ENCODE measurements around the gene MCM6. TPM values are rescaled to one million over a fixed set of nuclear protein-coding genes. Genes with fewer than 3 reads are reported as not detected.

Gene MCM6
- total RNA-seq, 1 experiment from 2014 or later: 84.8 TPM

GRCh38 chr2:135909976-135910375, 33.7 kb upstream of the MCM6 start (continued):
- TF ChIP-seq, protein P1, sequence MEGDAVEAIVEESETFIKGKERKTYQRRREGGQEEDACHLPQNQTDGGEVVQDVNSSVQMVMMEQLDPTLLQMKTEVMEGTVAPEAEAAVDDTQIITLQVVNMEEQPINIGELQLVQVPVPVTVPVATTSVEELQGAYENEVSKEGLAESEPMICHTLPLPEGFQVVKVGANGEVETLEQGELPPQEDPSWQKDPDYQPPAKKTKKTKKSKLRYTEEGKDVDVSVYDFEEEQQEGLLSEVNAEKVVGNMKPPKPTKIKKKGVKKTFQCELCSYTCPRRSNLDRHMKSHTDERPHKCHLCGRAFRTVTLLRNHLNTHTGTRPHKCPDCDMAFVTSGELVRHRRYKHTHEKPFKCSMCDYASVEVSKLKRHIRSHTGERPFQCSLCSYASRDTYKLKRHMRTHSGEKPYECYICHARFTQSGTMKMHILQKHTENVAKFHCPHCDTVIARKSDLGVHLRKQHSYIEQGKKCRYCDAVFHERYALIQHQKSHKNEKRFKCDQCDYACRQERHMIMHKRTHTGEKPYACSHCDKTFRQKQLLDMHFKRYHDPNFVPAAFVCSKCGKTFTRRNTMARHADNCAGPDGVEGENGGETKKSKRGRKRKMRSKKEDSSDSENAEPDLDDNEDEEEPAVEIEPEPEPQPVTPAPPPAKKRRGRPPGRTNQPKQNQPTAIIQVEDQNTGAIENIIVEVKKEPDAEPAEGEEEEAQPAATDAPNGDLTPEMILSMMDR (IDR thresholded peaks at IDR 0.05 in 2 of 3, conservative IDR thresholded peaks at IDR 0.05 in 1 of 3; ENCODE audit: borderline replicate concordance in 1 of 3, insufficient read depth in 1 of 3, low read depth in 2 of 3, low read length in 2 of 3): no peak
- TF ChIP-seq CEBPB (IDR thresholded peaks at IDR 0.05; ENCODE audit: low read depth): no peak
- TF ChIP-seq, protein P2, sequence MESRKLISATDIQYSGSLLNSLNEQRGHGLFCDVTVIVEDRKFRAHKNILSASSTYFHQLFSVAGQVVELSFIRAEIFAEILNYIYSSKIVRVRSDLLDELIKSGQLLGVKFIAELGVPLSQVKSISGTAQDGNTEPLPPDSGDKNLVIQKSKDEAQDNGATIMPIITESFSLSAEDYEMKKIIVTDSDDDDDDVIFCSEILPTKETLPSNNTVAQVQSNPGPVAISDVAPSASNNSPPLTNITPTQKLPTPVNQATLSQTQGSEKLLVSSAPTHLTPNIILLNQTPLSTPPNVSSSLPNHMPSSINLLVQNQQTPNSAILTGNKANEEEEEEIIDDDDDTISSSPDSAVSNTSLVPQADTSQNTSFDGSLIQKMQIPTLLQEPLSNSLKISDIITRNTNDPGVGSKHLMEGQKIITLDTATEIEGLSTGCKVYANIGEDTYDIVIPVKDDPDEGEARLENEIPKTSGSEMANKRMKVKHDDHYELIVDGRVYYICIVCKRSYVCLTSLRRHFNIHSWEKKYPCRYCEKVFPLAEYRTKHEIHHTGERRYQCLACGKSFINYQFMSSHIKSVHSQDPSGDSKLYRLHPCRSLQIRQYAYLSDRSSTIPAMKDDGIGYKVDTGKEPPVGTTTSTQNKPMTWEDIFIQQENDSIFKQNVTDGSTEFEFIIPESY (IDR thresholded peaks at IDR 0.05; ENCODE audit: extremely low read depth, insufficient replicate concordance, low read length): no peak
- TF ChIP-seq MAX (IDR thresholded peaks at IDR 0.05): no peak
- TF ChIP-seq, protein P3, sequence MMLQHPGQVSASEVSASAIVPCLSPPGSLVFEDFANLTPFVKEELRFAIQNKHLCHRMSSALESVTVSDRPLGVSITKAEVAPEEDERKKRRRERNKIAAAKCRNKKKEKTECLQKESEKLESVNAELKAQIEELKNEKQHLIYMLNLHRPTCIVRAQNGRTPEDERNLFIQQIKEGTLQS (IDR thresholded peaks at IDR 0.05): no peak
- no peak for TF ChIP-seq ELF1 (IDR thresholded peaks at IDR 0.05; ENCODE audit: borderline replicate concordance, low read depth)
- TF ChIP-seq SP1 (IDR thresholded peaks at IDR 0.05; ENCODE audit: low read depth): no peak
- TF ChIP-seq FOSL1 (IDR thresholded peaks at IDR 0.05; ENCODE audit: low read depth): no peak

DNA sequence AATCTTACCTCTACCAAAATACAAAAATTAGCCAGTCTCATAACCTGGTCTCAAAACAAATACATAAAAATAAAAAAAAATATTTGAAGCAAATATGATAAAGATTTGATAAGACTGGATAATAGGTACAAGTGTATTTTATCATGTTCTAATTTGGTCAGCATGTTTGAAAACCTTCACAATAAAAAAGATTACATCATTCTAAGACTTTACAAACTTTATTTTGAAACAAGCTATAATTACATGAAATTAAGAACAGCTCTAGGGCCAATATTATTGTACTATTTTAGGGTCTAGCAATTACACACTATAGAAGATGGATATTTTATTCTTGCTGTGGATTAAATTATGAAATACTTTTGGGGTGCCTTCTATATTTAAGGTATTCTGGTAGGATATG, 29.4 kb upstream of the MCM6 start:
- H3K4me2 ChIP-seq (ENCODE audit: low read length): no peak overlapping the region
- intact Hi-C loops (cut with micrococcal nuclease): loop anchor here (5.0 kb wide), 1 partner anchor 918 kb away; no protein-coding TSS in a partner anchor
- ATAC-seq (no peak), DNase-seq (ENCODE audit: low read depth, low spot score) (no peak)
- ChIA-PET RAD21 (ENCODE audit: low non-redundant PET in 1 of 2, low total read pairs in 2 of 2, uncharacterized antibody in 2 of 2, unreplicated experiment in 2 of 2) (no interaction called here), POLR2A (no interaction called here), CTCF (no interaction called here)
- H3K9me2 ChIP-seq (ENCODE audit: insufficient read depth): no peaks in the 10 kb centered on the region
- H3K4me1 ChIP-seq (ENCODE audit: control insufficient read depth in 1 of 2, insufficient read depth in 2 of 2, low read length in 2 of 2): no peaks in the 10 kb centered on the region
- no peaks in the 10 kb centered on the region for H3K9me3 ChIP-seq (ENCODE audit: control insufficient read depth in 1 of 2, insufficient read depth in 1 of 2, low read depth in 1 of 2, low read length in 2 of 2)
- H3K9ac ChIP-seq (ENCODE audit: low read length): no peak overlapping the region
- TF ChIP-seq POLR2A (IDR thresholded peaks at IDR 0.05; ENCODE audit: borderline replicate concordance, extremely low read depth, insufficient read depth, insufficient read length): no peak
- no peak for TF ChIP-seq SRF (IDR thresholded peaks at IDR 0.05; ENCODE audit: low read depth)
- TF ChIP-seq POLR2AphosphoS5 (IDR thresholded peaks at IDR 0.05; ENCODE audit: low read depth, low read length): no peak
- no peak for TF ChIP-seq MAX (IDR thresholded peaks at IDR 0.05)
- TF ChIP-seq CEBPB (IDR thresholded peaks at IDR 0.05; ENCODE audit: low read depth): no peak
- TF ChIP-seq EGR1 (IDR thresholded peaks at IDR 0.05; ENCODE audit: low read depth): no peak
- no peak for TF ChIP-seq SIN3A (IDR thresholded peaks at IDR 0.05; ENCODE audit: low read depth)
- no peak for TF ChIP-seq REST (IDR thresholded peaks at IDR 0.05; ENCODE audit: low read depth)
- no peak for TF ChIP-seq ELF1 (IDR thresholded peaks at IDR 0.05; ENCODE audit: borderline replicate concordance, low read depth)
- no TSS peak for BruUV-seq (replicated peaks)
- no peaks in the 10 kb centered on the region for H3K27me3 ChIP-seq (ENCODE audit: insufficient read depth, low read length)
- H3K27ac ChIP-seq (ENCODE audit: low read depth, low read length): no peak overlapping the region
- H4K20me1 ChIP-seq (ENCODE audit: insufficient read depth): no peaks in the 10 kb centered on the region
- H3K79me2 ChIP-seq (ENCODE audit: insufficient read depth, low read length): no peaks in the 10 kb centered on the region
- H2AFZ ChIP-seq (ENCODE audit: low read depth, low read length, poor library complexity, severe bottlenecking): no peak overlapping the region
- peaks cover 20 to 28% of the 10 kb centered on the region in 2 experiments; a peak in 3 of 4 replicates for H3K36me3 ChIP-seq (ENCODE audit: control insufficient read depth in 1 of 2, insufficient read depth in 2 of 2, low read length in 2 of 2)
- H3K4me3 ChIP-seq (replicated peaks in 1 of 2; ENCODE audit: low read depth in 1 of 2, low read length in 2 of 2): no peak overlapping the region

All from HCT116 (cell line).